B cell (primary cell): ENCODE measurements around the gene AGL. TPM values are rescaled to one million over a fixed set of nuclear protein-coding genes. Genes with fewer than 3 reads are reported as not detected.

Source experiments
- ATAC-seq: fragments of 200-7000 bp; cut with Tn5 transposase; one replicate; pipeline ENCODE4 v1.10.0; 2021; ENCODE audit warnings: low read depth, mild to moderate bottlenecking, moderate number of reproducible peaks, moderate library complexity
- CTCF ChIA-PET: fragments of 350-600 bp; sonication (Branson Sonifier 250); formaldehyde crosslinking; loops from one replicate; lab custom pipeline; 2021; ENCODE audit warnings: antibody characterized with exemption, inconsistent platforms; lab: Charles Lee
- POLR2A ChIA-PET: fragments of 350-600 bp; sonication (Branson Sonifier 250); formaldehyde crosslinking; loops from one replicate; lab custom pipeline; 2021; ENCODE audit warnings: antibody characterized with exemption; lab: Charles Lee
- DNase-seq: peaks from one replicate; pipeline ENCODE4 v3.0.0; 2013
- H2AFZ ChIP-seq: 2 replicates; pipeline ENCODE4 v1.6.1; 2012; ENCODE audit warnings: mild to moderate bottlenecking, low read depth, low read length; ENCODE audit not compliant: insufficient read depth, poor library complexity, severe bottlenecking
- H3K27ac ChIP-seq, 2 donors: 1 replicate in 1 of 2; 2 replicates in 1 of 2; pipeline ENCODE4 v1.5.1; 2012 to 2013; ENCODE audit warnings: low read length in 2 of 2, mild to moderate bottlenecking in 2 of 2, moderate library complexity in 1 of 2
- H3K27me3 ChIP-seq, 4 experiments: fragments of 200-600 bp in 1 of 4; sonication (generic) in 1 of 4; replicated peaks in 1 of 4; 1 replicate in 2 of 4; 2 replicates in 2 of 4; pipeline versions ENCODE4 v1.6.1 to v1.7.0; 2013 to 2016; ENCODE audit warnings: low read length in 3 of 4, mild to moderate bottlenecking in 2 of 4, mixed read lengths in 1 of 4, moderate library complexity in 1 of 4; ENCODE audit not compliant: insufficient read depth in 4 of 4, control insufficient read depth in 3 of 4; ENCODE audit errors: control extremely low read depth in 1 of 4
- H3K36me3 ChIP-seq, 2 experiments: replicated peaks in 1 of 2; 1 replicate in 1 of 2; 2 replicates in 1 of 2; pipeline versions ENCODE4 v1.6.1 to v1.7.1; 2013; ENCODE audit warnings: low read length in 1 of 2; ENCODE audit not compliant: insufficient read depth in 2 of 2, control insufficient read depth in 1 of 2; ENCODE audit errors: control extremely low read depth in 1 of 2, extremely low read depth in 1 of 2
- H3K4me1 ChIP-seq, 2 donors: fragments of 200-600 bp in 1 of 2; sonication (generic) in 1 of 2; 1 replicate in 1 of 2; 2 replicates in 1 of 2; pipeline versions ENCODE4 v1.5.1 to v1.6.1; 2013 to 2017; ENCODE audit warnings: low read length in 2 of 2; ENCODE audit not compliant: control insufficient read depth in 2 of 2, insufficient read depth in 2 of 2
- H3K4me2 ChIP-seq: replicated peaks from 2 replicates; pipeline ENCODE3; 2012; ENCODE audit warnings: mild to moderate bottlenecking, low read depth, low read length; ENCODE audit not compliant: poor library complexity, severe bottlenecking
- H3K4me3 ChIP-seq, 5 experiments: fragments of 200-600 bp in 1 of 5; sonication (generic) in 1 of 5; 1 replicate in 3 of 5; 2 replicates in 2 of 5; pipeline versions ENCODE4 v1.5.1 to v1.7.0; 2011 to 2016; ENCODE audit warnings: low read length in 4 of 5, mild to moderate bottlenecking in 4 of 5, low read depth in 2 of 5, control low read depth in 1 of 5, moderate library complexity in 1 of 5; ENCODE audit not compliant: insufficient read depth in 1 of 5; ENCODE audit errors: control extremely low read depth in 1 of 5, extremely low read depth in 1 of 5
- H3K79me2 ChIP-seq: fragments of 200-600 bp; sonication (generic); one replicate; pipeline ENCODE4 v1.6.0; 2016; ENCODE audit warnings: low read length; ENCODE audit not compliant: control insufficient read depth, insufficient read depth
- H3K9ac ChIP-seq: fragments of 200-600 bp; sonication (generic); 2 replicates; pipeline ENCODE4 v1.6.1; 2017; ENCODE audit warnings: mild to moderate bottlenecking, low read length, moderate library complexity
- H3K9me3 ChIP-seq, 3 donors: one replicate each; pipeline versions ENCODE4 v1.6.1 to v1.7.1; 2013; ENCODE audit warnings: low read length in 2 of 3; ENCODE audit not compliant: control insufficient read depth in 2 of 3, insufficient read depth in 1 of 3; ENCODE audit errors: control extremely low read depth in 1 of 3
- H4K20me1 ChIP-seq: 2 replicates; pipeline ENCODE4 v1.6.0; 2012; ENCODE audit warnings: mild to moderate bottlenecking, low read length; ENCODE audit not compliant: insufficient read depth, control insufficient read depth, poor library complexity, severe bottlenecking
- H3K27ac Mint-ChIP-seq: one replicate; pipeline ENCODE4 v1.8.0; 2021; ENCODE audit warnings: mixed read lengths
- H3K27me3 Mint-ChIP-seq: one replicate; pipeline ENCODE4 v1.8.0; 2021; ENCODE audit warnings: mixed read lengths
- H3K4me1 Mint-ChIP-seq: one replicate; pipeline ENCODE4 v1.8.0; 2021; ENCODE audit warnings: mixed read lengths
- H3K4me3 Mint-ChIP-seq: one replicate; pipeline ENCODE4 v1.8.0; 2021; ENCODE audit warnings: mixed read lengths
- H3K9me3 Mint-ChIP-seq: one replicate; pipeline ENCODE4 v1.8.0; 2022; ENCODE audit warnings: mixed read lengths; ENCODE audit not compliant: insufficient read depth
- EZH2 ChIP-seq: IDR thresholded peaks from 2 replicates; pipeline ENCODE4 v1.6.1; 2012; ENCODE audit warnings: borderline replicate concordance, low read depth, mild to moderate bottlenecking, moderate library complexity, low read length; ENCODE audit not compliant: insufficient read depth, poor library complexity, severe bottlenecking
- WGBS: methylation state at CpG from one replicate; pipeline ENCODE4 v1.1.5; 2013; ENCODE audit warnings: missing lambda C conversion rate; ENCODE audit not compliant: insufficient coverage; 5-methylcytosine and 5-hydroxymethylcytosine counted together
- intact Hi-C: fragments of 100-400 bp; cut with micrococcal nuclease; formaldehyde crosslinking; loops from one replicate; pipeline ENCODE4 v1.10.0; 2022
- polyA plus RNA-seq: library from polyadenylated mRNA; depleted of rRNA; stranded (reverse); fragments of >200 nt; gene quantifications from 2 replicates; pipeline ENCODE4 v1.2.3, GENCODE V29; 2012
- total RNA-seq, 2 donors: library from RNA; stranded (reverse); fragments of 120-200 nt in 1 of 2; gene quantifications; 1 replicate in 1 of 2; 2 replicates in 1 of 2; pipeline versions ENCODE4 v1.2.3 to v1.2.4, GENCODE V29; 2013 to 2022
- TF ChIP-seq, protein P1 (sequence below): fragments of 200-600 bp; IDR thresholded peaks from one replicate; pipeline ENCODE4 v1.8.0; 2022; ENCODE audit warnings: antibody characterized with exemption, mild to moderate bottlenecking

AGL gene
- total and polyA plus RNA-seq, 2 donors (not counting 1 experiment from before 2014, with no cell fraction given): 3.2 to 18.7 TPM

DNA sequence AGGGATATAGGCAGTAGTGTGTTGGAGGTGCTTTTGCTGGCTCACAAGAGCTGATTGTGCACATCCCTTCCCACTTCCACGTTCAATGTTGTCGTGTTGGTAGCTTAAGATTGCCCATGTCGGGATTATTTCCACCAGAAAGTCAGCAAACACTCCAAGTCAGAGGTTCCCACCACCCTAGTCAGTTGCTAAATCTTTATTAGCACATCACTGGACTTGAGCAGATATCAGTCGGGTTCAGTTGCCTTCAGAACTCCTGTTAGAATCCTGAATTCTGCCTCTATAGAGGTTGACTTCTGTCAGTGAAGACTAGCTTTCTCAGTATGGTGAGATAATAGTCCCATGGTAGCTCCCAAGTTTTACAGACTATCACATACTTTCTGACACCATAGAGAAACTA lies 10.5 kb downstream of the AGL start:
- Histone ChIP-seq H3K27me3 (no peaks in the 10 kb centered on the region), H3K36me3 (peaks cover 6 to 27% of the 10 kb centered on the region in 2 experiments), H3K79me2 (no peaks in the 10 kb centered on the region), H3K9me3 (peaks cover 0 to 6% (median 4%) of the 10 kb centered on the region in 3 donors), H2AFZ (no peak overlapping the region), H3K9ac (no peak overlapping the region), H3K27ac (no peak overlapping the region), H4K20me1 (no peaks in the 10 kb centered on the region), H3K4me1 (no peaks in the 10 kb centered on the region), H3K4me3 (no peak overlapping the region), H3K4me2 (no peak overlapping the region)
- no peaks in the 10 kb centered on the region for H3K4me1 Mint-ChIP-seq
- H3K27ac Mint-ChIP-seq: no peak overlapping the region
- ChIA-PET CTCF (interaction anchor here (0.5 kb wide), 1 partner anchor 596 kb away, joined by 3 read pairs; no protein-coding TSS in a partner anchor), POLR2A (no interaction called here)
- WGBS: 96% methylated on average over 3 of the region's 4 CpGs
- ATAC-seq (no peak), DNase-seq (no peak)
- H3K4me3 Mint-ChIP-seq: no peak overlapping the region
- no peaks in the 10 kb centered on the region for H3K27me3 Mint-ChIP-seq
- intact Hi-C loops: no loop called here
- TF ChIP-seq, protein P1, sequence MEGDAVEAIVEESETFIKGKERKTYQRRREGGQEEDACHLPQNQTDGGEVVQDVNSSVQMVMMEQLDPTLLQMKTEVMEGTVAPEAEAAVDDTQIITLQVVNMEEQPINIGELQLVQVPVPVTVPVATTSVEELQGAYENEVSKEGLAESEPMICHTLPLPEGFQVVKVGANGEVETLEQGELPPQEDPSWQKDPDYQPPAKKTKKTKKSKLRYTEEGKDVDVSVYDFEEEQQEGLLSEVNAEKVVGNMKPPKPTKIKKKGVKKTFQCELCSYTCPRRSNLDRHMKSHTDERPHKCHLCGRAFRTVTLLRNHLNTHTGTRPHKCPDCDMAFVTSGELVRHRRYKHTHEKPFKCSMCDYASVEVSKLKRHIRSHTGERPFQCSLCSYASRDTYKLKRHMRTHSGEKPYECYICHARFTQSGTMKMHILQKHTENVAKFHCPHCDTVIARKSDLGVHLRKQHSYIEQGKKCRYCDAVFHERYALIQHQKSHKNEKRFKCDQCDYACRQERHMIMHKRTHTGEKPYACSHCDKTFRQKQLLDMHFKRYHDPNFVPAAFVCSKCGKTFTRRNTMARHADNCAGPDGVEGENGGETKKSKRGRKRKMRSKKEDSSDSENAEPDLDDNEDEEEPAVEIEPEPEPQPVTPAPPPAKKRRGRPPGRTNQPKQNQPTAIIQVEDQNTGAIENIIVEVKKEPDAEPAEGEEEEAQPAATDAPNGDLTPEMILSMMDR: no peak
- no peak for TF ChIP-seq EZH2
- peaks cover 2% of the 10 kb centered on the region for H3K9me3 Mint-ChIP-seq

DNA sequence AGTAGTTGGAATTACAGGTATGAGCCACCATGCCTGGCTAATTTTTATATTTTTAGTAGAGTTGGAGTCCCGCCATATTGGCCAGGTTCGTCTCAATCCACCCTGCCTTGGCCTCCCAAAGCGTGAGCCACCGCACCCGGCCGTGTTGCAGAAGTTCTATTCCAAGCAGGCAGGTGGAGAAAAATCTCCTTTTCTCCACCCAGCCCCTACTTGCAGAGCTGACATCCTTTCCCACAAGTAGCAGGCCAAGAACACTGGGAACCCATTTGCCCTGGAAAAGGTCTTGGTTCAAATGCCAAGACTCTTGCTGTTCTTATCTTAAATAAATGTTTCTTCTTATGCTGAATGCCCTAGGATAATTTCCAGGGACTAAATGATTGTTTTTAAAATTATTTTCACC lies 17.5 kb downstream of the AGL start:
- Mint-ChIP-seq H3K9me3 (no peaks in the 10 kb centered on the region), H3K27me3 (no peaks in the 10 kb centered on the region), H3K27ac (no peak overlapping the region), H3K4me1 (no peaks in the 10 kb centered on the region), H3K4me3 (no peak overlapping the region)
- Histone ChIP-seq H3K27ac (no peak overlapping the region), H3K9me3 (peaks cover 0 to 2% (median 0%) of the 10 kb centered on the region in 3 donors), H3K4me3 (no peak overlapping the region), H3K9ac (no peak overlapping the region), H3K79me2 (no peaks in the 10 kb centered on the region), H4K20me1 (no peaks in the 10 kb centered on the region), H3K36me3 (peaks cover 4 to 17% of the 10 kb centered on the region in 2 experiments), H3K4me2 (no peak overlapping the region), H2AFZ (no peak overlapping the region), H3K4me1 (no peaks in the 10 kb centered on the region), H3K27me3 (no peaks in the 10 kb centered on the region)
- intact Hi-C loops: no loop called here
- POLR2A ChIA-PET: no interaction called here
- TF ChIP-seq, protein P1: no peak
- DNase-seq (no peak), ATAC-seq (no peak)
- 100% methylated on average over 4 of the region's 6 CpGs for WGBS
- CTCF ChIA-PET: no interaction called here
